NOMO-1 treated with dmso at 0.1 percent for 144 hours (cell line): ENCODE measurements around the gene SARDH.

Source experiments
- DNase-seq: peaks from one replicate; lab custom pipeline; 2025; ENCODE audit not compliant: unreplicated experiment; lab: John Stamatoyannopoulos, UW

Gene SARDH

GRCh38 chr9:133673258-133673655, 64.9 kb downstream of the SARDH start:
- DNase-seq, result no peak

GRCh38 chr9:133672503-133673257, 65.5 kb downstream of the SARDH start:
- no peak for DNase-seq

DNA sequence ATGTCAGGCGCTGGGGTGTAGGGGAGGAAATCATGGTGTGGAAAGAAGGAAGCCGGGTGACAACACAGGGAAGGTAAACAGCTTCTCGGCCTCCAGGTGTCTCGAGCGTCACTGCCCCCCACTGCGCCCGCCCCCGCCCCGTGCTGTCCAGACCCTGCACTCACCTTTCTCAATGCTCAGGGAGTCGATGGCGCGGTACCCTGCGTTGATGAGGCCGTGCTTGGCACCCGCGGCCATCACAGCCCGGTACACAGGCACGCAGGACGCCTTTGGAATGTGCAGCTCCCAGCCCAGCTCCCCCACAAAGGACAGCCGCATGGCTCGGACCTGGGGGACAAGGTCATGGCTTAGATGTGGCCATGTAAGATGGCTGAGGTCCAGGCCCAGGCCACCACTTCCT, 66.8 kb downstream of the SARDH start:
- no peak for DNase-seq

DNA sequence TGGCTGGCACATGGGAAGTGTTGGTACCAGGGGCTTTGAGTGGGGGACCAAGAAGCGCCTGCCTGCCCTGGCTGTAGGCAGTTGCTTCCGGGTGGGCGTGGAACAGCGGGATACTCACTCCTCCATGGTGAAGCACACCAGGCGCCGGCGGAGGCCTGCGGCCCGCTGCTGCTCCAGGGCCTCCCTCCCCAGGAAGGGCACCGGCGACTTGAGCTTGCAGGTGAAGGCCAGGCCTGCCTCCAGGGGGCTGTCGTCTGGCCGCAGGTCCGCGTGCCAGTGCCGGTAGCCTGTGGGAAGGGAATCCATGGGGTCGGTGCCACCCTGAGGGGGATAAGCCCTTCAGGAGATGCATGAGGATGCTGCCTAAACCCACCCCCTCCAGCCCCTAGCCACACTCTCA, 67.7 kb downstream of the SARDH start:
- no peak for DNase-seq

- DNase-seq, result no peak
These were observed 68.9 kb downstream of the SARDH start for GRCh38 chr9:133669182-133669801.

DNA sequence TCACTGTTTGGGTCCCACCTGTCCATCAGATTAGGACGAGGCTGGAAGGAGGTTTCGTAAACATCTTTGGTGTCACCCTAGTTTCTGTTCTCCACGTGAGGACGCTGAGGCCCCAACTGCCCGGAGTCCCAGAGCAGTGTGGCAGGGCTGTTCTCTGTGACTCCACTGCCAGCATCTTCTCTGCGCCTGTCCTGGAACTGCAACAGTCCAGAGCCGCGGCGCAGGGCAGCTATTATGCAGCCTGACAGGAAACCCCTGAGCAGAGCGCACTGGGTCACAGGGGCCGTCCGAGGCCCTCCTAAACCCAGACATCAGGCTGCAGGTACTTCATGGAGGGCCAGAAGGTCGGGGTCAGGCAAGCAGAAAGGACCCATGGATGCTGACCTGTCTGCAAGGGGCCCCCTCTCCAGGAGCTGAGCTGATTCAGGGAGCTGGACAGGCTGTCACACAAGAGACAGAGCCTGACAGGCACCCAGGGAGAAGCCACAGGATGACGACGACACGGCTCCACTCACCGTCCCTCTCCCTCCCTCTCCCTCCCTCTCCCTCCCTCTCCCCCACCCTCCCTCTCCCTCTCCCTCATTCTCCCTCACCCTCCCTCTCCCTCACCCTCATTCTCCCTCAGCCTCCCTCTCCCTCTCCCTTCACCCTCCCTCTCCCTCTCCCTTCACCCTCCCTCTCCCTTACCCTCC, 70.2 kb downstream of the SARDH start:
- no peak for DNase-seq

GRCh38 chr9:133666845-133667244, 71.3 kb downstream of the SARDH start:
- DNase-seq, result no peak

DNA sequence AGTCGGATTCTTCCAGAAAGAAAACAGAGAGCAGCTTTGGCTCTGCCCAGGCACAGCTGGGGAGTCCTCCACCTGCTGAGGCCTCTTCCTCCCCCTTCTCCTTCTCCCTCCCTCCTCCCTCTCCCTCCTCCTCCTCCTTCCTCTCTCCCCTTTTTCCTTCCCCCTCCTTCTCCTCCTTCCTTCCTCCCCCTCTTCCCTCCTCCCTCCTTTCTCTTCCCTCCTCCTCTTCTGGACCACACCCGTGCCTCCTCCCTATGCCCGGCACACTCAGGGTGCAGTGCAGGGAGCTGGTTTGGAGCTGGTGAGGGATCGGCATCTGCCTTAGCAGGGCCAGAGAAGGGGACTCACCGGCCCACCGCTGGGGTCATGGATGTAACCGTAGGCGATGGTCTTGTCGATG, 71.8 kb downstream of the SARDH start:
- no peak for DNase-seq

DNA sequence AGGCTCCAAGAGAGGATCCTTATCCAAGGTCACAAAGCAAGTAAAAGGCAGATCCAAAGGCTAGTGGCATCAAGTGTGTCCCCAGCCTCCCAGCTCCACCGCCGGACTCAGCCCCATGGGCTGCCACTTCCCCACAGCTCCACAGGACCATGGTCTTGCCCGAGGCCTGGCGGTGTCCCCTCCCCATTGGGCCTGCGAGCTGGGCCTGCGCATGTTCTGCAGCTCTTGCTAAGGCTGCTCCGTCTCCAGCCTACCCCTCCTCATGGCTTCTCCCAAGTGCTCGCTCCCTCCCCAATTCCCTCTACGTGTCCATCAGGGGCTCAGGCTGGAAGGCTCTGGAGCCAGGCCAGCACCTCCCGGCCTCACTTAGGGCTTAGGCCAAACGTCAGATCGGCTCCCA, 72.6 kb downstream of the SARDH start:
- DNase-seq, result no peak

DNA sequence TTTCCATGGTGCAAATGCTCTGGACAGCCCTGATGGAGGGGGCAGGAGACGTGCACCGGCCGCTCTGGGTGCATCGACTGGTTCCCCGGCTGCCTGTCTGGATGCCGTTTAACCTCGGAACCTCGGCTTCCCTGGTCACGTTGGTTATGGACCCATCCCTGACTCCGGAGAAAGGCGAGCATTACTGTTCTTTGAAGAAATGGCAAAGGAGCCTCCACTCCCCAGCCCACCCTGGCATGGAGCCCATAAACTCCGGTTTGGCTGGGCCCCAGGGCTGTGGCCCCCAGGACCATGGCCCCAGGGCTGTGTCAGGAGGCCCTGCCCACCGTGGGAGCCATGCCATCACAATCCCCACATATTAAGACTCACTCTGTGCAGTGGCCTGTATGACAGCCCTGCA, 73.1 kb downstream of the SARDH start:
- no peak for DNase-seq

DNA sequence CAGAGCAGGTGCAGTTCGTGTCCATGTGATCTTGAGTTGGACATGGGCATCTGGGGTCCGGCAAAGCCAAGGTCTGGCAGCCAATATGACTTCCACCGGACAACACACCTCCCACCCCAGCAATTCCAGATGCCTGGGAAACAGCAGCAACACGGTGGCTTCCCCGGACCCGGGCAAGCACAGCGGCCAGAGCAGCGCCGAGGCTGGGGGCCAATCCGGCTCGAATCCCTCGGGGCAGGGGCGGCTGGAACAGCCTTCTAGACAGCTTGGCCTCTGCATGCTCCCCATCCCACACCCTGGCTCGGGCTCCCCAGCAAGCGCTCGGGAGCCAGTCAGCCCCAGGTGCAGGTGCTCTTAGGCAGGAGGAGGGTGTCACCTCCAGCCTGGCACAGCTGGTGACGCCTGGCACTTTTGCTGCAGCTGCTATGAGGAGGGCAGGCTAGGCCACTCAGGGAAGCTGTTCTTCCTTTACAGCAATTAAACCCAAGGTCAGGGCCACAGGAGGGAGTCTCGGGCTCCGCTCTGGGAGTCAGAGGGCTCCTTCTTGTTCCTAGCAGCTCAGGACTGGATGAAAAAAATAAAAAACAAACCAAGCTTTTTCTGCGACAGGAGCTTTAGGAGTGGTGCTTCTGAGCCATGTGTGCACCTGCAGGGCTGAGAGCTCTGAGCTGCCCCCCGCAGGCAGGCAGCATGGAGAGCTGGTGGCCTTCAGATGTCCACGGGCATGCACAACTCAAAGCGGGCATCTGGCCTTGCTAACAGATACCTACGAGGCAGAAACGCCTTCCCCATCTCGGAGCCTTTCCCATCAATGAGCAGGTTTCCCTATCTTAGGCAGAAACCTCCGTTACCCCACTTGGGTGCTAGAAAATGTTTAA, 73.7 kb downstream of the SARDH start:
- no peak for DNase-seq

DNA sequence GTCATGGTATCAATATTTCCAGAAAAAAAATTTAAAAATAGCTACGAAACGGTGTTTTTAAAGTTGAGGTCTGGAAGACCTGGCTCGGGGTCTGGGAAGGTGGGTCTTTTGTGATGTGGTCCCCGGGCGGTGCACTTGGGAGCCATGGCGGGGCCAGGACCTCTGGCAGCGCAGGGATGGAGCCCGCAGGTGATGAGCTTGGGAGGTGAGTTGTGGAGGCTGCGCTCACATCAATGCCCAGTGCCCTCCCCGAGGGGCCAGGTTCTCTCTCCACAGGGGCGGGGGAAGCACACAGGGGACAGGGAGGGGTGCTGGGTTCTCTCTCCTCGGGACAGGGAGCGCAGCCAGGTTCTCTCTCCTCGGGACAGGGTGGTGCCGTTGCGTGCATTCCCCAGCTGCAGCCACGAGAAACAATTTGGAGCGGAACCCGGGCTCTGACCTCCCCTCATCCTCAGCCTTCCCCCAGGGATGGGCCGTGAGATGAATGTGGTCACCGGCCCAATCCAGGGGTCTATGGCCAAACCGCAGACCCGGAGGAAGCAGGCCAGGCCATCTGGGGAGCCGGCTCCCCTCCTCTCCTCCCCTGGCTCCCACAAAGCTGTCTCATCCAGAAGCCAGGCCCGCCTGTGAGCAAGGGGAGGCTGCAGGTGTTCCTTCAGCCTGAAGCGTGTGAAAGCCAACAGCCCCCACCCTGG, 76.2 kb downstream of the SARDH start:
- DNase-seq, result no peak

GRCh38 chr9:133659516-133659915, 78.6 kb downstream of the SARDH start:
- no peak for DNase-seq

- DNase-seq, result no peak
These were observed 79.4 kb downstream of the SARDH start for GRCh38 chr9:133658442-133659431.

DNA sequence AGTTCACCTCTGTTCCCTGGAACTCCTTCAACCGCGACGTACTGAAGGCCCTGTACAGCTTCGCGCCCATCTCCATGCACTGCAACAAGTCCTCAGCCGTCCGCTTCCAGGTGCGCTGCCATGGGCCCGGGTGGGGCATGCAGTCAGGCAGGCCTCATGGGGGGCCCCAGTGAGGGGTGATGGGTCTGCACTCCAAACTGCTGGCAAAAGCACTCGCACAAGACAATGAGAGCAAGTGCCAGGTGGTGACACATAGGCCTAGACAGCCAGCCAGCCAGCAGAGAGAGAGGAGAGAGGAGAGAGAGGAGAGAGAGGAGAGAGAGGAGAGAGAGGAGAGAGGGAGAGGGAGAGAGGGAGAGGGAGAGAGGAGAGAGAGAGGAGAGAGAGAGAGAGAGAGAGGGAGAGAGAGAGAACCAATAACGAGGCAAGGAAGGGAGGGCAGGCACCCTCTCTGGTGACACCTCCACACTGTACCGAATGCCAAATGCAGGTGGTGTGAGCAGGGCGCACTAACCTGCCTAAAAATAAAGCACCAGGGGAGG, 81.0 kb downstream of the SARDH start:
- no peak for DNase-seq

GRCh38 chr9:133656211-133657119, 81.7 kb downstream of the SARDH start:
- no peak for DNase-seq

GRCh38 chr9:133655701-133656100, 82.5 kb downstream of the SARDH start:
- DNase-seq, result no peak
